ENCODE results near the gene RAE1.

DNA sequence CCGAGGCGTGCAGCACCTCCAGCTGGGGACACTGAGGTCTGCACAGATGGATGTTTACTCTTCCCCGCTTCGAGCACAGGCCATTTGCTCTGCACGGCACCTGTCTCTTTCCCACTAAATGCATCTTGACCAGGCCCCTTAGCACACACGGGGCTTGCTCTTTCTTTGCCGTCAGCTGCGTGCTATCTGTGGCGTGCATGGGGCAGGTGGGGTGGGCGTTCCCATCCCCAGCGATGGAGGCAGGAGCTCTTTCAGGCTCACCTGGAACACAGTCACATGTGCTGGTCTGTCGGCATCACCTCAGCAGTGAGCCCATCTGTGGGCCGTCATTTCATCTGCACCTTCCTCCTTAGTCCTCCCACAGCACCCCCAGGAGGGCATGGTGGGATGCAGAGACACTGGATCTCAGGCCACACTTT, 75.2 kb downstream of the RAE1 start:
- TF ChIP-seq, protein P1, sequence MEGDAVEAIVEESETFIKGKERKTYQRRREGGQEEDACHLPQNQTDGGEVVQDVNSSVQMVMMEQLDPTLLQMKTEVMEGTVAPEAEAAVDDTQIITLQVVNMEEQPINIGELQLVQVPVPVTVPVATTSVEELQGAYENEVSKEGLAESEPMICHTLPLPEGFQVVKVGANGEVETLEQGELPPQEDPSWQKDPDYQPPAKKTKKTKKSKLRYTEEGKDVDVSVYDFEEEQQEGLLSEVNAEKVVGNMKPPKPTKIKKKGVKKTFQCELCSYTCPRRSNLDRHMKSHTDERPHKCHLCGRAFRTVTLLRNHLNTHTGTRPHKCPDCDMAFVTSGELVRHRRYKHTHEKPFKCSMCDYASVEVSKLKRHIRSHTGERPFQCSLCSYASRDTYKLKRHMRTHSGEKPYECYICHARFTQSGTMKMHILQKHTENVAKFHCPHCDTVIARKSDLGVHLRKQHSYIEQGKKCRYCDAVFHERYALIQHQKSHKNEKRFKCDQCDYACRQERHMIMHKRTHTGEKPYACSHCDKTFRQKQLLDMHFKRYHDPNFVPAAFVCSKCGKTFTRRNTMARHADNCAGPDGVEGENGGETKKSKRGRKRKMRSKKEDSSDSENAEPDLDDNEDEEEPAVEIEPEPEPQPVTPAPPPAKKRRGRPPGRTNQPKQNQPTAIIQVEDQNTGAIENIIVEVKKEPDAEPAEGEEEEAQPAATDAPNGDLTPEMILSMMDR (IDR thresholded peaks at IDR 0.05) = no peak
- no peak for TF ChIP-seq POLR2A (IDR thresholded peaks at IDR 0.05)

All from vagina (tissue), 2 donors.